ENCODE measurements around the gene CPA1.

Gene CPA1

DNA sequence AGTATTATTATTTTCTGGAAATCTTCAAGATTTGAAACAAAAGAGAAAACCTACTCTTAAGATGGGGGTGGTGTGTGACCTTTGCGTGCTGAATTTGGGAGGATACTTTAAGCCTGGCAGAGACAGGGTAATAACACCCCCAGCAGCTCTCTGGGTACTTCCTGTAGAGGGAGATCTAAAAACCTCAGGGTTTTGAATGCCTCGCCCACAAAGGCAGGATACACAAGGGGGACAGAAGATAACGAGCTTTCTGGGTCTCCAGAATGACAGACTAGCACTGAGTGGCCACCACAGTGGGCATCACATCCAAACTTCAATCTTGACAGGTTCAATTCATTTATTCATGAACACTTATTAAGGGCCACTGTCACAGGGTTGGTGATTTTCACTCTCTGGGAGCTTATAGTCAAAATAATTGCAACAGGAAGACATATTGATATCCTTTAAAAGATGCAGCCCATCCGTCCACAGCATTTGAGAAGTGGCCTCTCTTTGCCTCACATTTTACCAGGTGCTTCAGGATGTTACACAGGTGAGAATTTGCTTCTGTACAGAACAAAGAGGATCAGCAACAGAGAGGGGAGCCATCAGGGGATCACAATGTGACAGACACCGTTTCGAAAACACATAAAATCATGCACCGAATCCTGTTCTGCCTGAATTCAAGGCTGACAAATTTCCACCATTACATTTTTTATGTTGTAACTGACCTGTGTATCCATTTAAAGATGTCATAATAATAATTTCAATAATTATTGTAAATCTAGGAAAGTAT, 14.3 kb downstream of the CPA1 start:
- DNase-seq (ENCODE audit: low read depth), result no peak

DNA sequence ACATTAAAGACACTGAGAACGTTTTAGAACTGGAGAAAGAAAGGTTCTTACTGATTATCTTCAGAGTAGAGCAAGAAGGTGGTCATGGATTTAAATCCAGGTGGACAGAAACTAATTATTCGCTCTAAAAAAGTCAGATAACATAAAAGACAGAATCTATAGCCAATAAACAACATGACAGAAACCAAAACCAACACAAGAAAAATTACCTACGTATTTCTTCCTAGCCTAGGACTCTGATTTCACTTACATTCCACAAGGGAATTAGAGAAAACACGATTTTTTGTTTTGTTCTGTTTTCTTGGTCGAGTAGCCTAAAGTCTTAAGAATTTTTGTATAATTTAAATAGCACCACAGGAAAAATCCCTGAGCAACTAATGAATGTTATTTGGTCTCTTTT, 15.1 kb downstream of the CPA1 start:
- no peak for DNase-seq (ENCODE audit: low read depth)

DNA sequence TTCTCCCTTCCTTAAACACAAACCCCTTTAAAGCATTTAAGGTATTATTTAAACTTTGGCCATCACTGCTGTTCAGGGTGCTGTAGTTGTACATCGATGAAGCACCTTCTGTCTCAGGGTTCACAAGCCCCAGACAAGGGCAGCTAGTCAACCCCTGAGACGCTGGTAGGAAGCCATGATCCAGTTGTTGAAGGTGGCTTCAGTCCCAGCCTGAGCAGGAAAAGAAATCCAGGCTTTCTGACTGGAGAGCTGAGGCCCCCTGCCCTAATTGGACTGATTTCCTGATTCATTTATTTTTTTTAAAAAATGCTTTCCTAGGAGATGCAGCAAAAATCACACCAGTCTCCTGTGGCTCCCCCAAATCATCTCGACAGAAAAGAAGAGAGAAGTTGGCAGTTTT, 15.8 kb downstream of the CPA1 start:
- no peak for DNase-seq (ENCODE audit: low read depth)

DNA sequence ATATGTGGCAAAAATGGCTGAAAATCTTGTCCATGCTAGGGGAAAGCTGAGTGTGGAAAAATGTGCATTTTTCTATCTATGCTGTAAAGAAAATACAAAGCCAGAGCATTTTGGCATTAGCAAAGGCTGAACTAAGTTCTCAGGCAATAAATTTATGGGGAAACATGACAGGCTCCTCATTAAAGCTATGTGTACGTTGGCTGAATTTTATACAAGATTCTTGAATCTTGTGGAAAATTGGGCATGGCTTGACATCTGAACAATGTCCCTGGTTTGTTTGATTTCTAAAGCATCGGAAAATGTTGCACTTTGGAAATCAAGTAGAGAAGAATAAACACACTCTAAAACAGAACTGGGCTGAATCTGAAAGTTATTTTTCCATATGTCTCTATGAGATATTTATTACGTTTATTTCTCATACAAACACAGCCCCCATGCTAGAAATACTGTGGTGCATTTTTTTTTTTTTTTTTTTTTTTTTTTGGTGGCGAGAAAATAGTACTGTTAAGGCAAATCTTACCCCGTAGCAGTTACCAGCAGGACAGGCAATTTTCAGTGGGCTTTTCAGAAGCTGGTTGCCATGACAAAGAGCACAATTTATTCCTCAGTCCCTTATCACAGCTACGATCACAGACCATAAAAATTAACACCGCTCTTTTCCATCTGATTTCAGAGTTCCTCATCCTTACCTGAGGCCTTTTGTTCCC, 16.9 kb downstream of the CPA1 start:
- no peak for DNase-seq (ENCODE audit: low read depth)

DNA sequence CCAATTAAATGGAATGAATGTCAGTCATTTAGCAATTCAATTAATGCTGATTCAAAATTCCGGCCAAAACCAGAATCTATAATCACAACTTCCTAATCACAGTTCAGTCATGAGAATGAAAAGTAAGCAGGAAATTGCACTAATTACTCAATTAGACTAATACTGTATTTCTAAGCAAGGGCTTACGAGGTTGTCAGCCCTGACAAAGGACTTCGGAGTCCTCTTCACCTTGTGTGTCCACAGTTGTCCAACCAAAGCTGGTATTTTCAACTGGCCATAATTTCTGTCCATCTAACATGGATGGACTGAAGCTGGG, 17.4 kb downstream of the CPA1 start:
- DNase-seq (ENCODE audit: low read depth), result no peak

DNA sequence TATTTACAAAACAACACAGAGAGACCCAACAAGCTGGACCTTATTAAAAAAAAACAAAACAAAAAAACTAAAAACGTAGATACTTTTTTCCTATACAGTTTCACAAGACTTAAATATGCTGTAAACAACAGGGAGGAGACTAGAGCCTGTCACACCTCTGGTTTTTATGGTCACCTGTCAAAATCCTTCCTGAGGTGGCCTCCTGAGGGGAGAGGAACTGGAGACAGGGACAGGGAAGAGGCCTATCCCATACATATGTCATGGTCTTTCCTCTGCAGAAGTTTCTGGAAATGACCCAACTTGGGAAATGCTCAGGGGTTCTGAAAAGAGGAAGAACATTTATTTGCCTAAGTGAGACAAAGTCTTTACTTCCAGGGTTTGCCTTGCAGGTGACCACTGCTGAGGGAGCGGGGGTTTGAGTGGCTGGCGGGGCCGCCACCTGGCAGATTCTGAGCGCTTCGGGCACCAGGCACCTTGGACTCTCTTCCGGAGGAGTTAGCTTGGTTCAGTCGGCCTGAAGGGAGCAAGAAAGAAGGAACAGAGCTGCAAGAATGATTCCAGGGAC, 18.3 kb downstream of the CPA1 start:
- DNase-seq (ENCODE audit: low read depth), result no peak

DNA sequence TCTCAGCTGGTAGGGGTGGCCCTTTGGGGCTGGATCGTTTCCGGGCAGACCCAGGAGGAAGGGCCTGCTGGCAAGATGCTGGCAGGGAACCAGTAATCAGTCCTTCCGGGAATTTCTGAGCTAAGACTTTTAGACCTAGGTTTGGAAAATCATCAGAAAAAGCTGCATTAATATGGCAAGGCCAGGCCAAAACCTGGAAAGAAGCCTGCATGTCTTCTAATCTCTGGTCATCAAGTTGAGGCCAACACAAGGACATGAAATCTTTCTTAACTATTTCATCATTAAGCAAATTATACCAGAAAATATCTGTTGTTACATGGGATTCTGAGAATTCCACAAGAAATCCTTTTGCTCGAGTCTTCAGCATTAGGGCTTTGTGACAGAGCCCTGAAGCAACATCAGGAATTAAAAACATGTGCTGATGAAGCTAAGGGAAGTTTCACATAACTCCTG, 19.9 kb downstream of the CPA1 start:
- DNase-seq (ENCODE audit: low read depth), result no peak

DNA sequence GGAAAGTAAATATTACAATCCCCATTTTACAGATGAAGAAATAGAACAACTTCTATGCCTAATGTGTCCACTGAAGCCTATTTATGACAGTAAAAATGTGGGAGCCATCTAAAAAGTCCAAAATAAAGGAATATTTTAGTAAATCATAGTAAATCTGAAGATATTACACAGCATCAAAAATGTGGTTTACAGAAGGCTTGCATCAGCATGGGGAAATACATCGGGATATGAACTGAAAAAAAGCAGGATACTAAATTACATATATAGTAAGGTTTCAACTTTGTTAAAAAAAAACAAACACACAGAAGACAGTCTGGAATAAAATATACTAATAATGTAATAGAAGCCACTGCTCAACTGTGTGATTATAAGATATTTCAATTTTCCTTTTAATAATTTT, 20.8 kb downstream of the CPA1 start:
- DNase-seq (ENCODE audit: low read depth), result no peak

DNA sequence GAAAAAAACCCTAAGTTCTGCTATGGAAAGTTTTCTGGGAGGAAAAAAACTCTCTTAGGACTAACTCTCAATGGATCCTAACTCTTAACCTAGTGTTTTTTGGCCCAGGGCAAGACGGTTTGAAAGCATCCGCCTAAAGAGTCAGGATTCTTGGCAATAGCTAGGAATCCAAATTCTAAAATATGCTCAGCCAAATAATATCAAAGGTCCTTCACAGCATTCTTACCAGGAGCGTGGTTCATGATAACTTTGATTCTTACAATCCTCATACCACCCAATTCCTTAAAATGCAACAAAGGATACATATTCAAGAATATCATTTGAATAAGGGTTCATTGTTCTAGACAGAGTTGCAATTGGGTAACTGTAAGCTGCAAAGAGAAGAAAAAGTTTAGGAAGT, 21.3 kb downstream of the CPA1 start:
- no peak for DNase-seq (ENCODE audit: low read depth)

DNA sequence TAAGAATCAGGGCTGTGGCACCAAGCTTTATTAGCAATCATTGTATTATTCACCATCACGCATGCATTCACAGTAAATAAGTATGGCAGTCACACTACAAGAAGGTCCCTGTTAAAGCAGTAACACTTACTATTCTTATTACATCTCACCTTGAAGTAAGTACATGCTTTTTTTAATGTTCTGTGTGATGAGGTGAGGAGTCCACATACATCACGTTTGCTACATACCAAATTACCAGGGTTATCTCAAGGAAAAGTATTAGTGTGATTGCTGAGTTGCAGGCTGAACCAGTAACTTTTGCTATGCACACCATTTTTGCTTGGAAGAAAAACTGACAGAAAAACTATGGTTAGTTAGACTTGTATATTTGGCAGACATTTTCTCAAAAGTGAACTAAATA, 24.7 kb downstream of the CPA1 start:
- no peak for DNase-seq (ENCODE audit: low read depth)

DNA sequence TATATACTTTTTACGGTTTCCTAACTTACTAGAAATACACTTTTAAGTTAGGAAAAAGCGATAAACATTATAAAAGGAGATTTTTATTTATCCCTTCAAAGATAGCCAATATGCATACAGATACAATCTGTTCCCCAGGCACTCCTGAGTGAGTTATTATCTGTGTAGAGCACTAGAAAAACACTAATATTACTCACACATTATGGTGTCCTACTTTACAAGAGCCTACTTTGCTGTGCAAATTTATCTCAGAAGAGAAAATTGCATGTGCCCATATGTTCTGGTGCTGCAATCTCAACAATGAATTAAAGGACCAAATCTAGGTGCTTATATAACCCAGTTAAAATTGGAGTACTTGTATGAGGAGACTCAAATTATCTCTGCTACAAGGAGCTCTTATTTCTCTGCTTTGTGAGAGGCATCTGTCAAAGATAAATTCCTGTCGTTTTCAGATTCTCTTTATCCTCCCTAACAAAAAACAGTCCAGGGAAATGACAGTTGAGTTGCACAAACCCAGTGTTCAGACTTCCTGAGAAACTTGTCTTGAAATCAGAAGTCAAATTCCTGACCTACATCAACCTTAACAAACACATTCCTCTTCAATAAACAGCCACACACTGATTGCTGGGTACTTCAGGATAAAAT, 28.9 kb downstream of the CPA1 start:
- DNase-seq (ENCODE audit: low read depth), result no peak

DNA sequence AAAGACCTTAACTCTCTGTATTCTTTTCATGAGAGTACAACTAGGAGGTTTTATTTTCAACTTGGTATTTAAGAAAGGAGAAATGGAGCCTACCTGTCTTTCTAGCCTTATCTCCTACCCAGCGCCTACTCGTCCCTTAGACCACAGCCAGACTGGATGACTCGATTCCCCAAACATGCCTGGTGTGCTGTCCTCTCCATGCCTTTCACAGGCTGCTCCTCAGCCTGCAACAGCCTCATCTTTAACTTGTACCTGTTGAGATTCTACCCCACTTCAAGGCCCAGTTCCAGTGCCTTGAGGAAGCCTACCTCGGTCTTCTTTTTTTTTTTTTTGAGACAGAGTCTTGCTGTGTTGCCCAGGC, 29.4 kb downstream of the CPA1 start:
- no peak for DNase-seq (ENCODE audit: low read depth)

DNA sequence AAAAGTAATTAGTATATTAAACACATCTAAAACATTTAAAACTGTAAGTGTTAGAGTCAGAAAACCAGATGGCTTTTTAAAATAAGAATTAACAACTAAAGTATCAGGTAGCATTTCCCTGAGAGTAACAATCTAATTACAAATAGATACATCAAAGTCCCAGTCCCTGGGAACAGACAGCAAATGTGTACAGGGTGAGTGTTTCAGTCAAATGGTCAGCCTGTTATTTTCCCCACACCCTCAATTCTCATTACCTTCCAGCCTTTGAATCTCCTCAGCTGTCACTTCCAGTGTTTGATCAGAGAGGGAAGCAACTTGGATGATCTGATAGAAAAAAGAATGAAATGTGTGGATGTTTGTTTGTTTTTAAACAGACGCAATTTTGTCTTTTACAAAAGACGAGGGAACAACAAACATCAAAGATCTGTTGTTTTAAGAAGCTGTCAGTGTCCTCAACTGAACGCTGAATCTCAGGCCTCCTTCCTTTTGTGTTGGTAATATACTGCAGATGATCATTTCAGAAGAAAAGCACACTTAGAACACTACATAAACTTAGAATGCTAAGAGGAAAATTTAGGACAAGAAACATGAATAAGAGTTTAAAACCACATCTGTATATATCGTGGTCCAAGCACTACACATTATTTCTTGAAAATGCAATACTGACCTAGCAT, 30.7 kb downstream of the CPA1 start:
- no peak for DNase-seq (ENCODE audit: low read depth)

DNA sequence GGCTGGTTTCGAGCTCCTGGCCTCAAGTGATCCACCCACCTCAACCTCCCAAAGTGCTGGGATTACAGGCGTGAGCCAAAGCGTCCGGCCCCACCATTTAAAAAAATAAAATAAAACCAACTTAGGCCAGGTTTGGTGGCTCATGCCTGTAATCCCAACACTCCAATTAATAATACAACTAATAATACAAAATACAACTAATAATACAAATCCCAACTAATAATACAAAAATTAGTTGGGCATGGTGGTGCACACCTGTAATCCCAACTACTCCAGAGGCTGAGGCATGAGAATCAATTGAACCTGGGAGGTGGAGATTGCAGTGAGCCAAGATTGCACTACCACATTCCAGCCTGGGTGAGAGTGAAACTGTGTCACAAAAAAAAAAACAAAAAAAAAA, 32.9 kb downstream of the CPA1 start:
- DNase-seq (ENCODE audit: low read depth), result no peak

DNA sequence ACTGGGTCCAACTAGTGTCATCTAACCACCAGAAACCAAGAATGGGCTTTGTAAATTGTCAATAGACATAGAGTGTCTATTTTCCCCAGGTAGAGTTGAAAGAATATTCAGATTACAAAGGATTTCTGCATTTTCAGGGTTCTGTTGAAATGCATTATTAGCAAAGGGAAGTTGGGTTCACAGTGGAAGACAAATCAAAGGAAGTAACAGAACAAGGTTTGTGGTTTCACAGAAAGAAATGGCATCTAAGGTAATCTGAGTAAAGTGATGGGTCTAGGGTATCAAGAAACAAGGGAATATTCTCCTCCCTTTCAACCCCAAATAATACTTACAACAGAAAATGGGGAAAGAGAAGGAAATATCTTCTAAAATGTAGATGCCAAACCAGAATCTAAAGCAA, 34.7 kb downstream of the CPA1 start:
- DNase-seq (ENCODE audit: low read depth), result no peak

DNA sequence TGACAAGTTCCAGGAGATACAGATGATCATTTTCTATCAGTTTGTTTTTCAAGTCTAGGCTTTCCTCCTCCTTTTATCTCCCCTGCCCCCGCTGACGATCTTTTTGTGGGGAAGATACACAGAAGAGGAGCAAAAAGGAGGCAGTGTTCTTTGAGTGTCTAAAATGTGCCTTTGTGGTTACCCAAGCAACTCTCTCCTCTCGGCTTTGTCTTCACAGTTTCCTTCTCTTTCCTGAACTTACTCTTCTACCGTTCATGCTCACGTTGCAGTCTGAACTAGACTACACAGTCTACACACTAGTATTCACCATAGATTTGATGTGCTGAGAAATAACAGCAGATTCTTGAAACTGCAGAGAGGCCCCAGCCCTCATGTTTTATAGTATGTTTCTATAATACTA, 36.9 kb downstream of the CPA1 start:
- no peak for DNase-seq (ENCODE audit: low read depth)

DNA sequence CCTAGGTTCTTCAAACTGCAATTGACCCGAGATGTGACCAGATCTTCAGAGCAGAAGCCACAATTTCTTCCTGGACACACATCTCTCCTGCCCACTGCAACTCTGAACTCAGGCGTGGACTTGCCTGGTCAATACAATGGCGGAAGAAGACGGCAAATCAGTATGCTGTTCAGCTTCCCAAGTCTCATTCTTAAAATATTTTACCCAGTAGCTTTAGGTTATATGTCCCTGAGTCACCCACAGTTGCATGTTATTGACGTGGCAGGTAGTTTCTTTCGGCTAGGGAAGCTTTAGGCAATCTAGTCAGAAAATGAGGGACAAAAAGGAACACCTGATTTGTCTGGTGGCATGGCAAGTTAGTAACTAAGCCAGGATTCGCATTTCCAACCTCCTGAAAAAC, 38.0 kb downstream of the CPA1 start:
- no peak for DNase-seq (ENCODE audit: low read depth)

DNA sequence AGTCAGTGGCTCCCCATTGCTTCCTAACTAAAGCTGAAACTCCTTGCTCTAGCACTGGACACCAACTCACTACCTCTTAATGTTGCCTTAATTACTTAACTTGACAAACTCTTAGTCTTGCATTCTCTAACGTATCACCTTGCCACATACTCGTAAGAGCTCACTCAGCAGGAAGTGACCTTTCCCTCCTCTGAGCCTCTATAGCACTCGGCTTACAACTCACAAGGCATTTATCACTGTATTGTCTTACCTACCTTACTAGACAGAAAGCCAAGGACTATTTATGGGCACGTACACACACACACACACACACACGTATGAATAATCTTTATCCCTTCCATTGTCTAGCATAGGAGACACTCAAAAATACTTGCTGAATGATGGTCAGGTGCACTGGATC, 39.4 kb downstream of the CPA1 start:
- no peak for DNase-seq (ENCODE audit: low read depth)

DNA sequence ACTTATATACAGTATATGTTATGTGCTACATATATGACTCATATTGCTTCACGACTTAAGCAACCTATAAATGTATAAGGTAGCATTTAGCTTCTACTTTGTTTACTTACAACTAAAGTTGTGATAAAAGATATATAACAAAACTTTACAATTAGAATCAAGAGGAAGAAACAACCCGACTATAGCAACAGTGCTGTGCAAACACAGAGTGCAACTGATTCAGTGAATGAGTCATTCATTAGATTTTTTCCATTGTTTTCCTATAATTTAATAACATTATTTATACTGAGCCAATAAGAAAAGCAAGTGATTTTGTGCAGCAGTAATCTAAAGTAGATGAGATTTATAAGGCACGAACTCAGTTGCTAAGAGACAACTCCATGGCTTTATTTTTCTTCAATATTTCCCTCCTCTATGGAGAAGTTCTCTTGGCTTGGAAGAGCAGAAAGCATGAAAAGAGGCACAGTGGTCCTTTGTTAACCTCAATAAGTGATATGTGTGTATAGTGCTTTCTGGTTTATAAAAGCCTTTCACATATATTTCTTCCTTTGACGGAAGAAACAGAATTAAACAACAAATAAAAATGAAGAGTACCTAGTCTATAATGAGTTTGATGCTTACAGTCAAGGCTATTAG, 40.8 kb downstream of the CPA1 start:
- DNase-seq (ENCODE audit: low read depth), result no peak

DNA sequence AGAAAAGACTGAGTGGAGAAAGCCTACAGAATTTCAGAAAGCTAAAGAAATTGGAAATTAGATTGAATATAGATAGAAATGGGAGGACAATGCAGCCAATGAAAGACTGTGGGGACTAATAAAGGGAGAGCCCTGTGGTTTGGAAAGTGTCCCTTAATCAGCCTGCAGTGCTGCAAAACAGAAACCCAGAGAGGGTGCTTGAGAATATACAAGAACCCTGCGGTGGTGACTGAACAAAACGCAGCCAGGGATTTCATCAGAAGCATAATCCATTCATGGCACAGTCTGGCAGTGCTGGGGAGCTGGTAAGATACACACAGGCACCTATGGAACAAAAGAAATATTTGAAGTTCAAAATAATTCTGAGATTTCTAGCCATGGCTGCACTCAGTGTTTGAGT, 41.4 kb downstream of the CPA1 start:
- DNase-seq (ENCODE audit: low read depth), result no peak

DNA sequence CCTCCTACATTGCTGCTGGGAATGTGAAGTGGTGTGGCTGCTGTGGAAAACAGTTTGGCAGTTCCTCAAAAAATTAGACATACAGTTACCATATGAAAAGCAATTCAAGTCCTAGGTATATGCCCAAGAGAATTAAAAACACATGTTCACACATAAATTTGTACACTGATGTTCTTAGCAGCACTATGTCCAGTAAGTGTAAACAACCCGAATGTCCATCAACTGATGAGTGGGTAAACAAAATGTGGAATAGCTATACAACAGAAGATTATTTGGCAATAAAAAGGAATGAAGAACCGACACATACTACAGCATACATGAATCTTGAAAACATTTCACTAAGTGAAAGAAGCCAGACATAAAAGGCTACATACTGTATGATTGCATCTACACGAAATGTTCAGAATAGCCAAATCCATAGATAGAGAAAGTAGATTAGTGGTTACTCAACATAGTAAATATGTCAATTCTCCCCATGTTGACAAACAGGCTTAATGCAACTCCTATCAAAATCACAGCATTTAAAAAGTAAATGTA, 43.3 kb downstream of the CPA1 start:
- no peak for DNase-seq (ENCODE audit: low read depth)

DNA sequence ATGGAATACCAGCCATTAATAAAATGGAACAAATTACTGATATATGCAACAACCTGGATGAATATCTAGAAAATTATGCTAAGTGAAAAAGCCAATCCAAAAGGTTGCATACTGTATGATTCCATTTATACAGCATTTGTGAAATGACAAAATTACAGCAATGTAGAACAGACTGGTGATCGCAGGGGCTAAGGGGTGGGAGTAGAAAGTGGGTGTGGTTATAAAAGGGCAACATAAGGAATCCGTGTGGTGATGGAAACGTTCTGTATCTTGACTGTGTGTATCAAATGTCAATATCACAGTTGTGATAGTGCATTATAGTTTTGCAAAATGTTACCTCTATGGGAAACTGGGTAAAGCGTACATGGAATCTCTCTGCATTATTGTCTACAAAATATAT, 45.5 kb downstream of the CPA1 start:
- DNase-seq (ENCODE audit: low read depth), result no peak

Measured in activated T-cell treated with anti-CD3 and anti-CD28 coated beads for 48 hours (primary cell).